ENCODE data around the gene ZNF317.

Gene ZNF317

GRCh38 chr19:9115307-9115813 lies 24.8 kb upstream of the ZNF317 start, which contains the start of gene OR7G1:
TSS of gene OR7G1 (minus strand) at chr19:9115763. CDS start at chr19:9115763, 0 bp downstream.
- Histone ChIP-seq H3K4me1 (ENCODE audit: insufficient read depth, low read length, severe bottlenecking) (no peaks in the 10 kb centered on the region), H3K9ac (ENCODE audit: low read length) (no peak within 1 kb of the TSS), H3K4me3 (ENCODE audit: low read depth, low read length, poor library complexity, severe bottlenecking) (no peak within 1 kb of the TSS), H3K79me2 (ENCODE audit: insufficient read depth, low read length) (no peaks in the 10 kb centered on the region), H3K9me3 (ENCODE audit: low read length) (no peaks in the 10 kb centered on the region), H2AFZ (ENCODE audit: low read length) (no peak within 1 kb of the TSS), H3K4me2 (ENCODE audit: low read length) (no peak within 1 kb of the TSS), H3K27me3 (ENCODE audit: insufficient read depth, low read length) (no peaks in the 10 kb centered on the region), H3K36me3 (ENCODE audit: insufficient read depth, low read length) (no peaks in the 10 kb centered on the region), H3K9me2 (ENCODE audit: low read depth, low read length) (no peaks in the 10 kb centered on the region), H4K20me1 (ENCODE audit: insufficient read depth, low read length) (no peaks in the 10 kb centered on the region), H3K27ac (ENCODE audit: low read depth, low read length, poor library complexity, severe bottlenecking) (no peak within 1 kb of the TSS), H3F3A (ENCODE audit: insufficient read depth, low read length) (no peaks in the 10 kb centered on the region)
- TF ChIP-seq EZH2 (IDR thresholded peaks at IDR 0.05; ENCODE audit: borderline replicate concordance, low read length) (no peak), CTCF (IDR thresholded peaks at IDR 0.05; ENCODE audit: low read length) (no peak)

- no peak overlapping the region for H3K27ac ChIP-seq (ENCODE audit: low read depth, low read length, poor library complexity, severe bottlenecking)
- H3K27me3 ChIP-seq (ENCODE audit: insufficient read depth, low read length) = no peaks in the 10 kb centered on the region
- no peak overlapping the region for H3K4me2 ChIP-seq (ENCODE audit: low read length)
- no peak overlapping the region for H3K4me3 ChIP-seq (ENCODE audit: low read depth, low read length, poor library complexity, severe bottlenecking)
- H4K20me1 ChIP-seq (ENCODE audit: insufficient read depth, low read length) = no peaks in the 10 kb centered on the region
- H3K9me3 ChIP-seq (ENCODE audit: low read length) = no peaks in the 10 kb centered on the region
- H3F3A ChIP-seq (ENCODE audit: insufficient read depth, low read length) = no peaks in the 10 kb centered on the region
- no peaks in the 10 kb centered on the region for H3K9me2 ChIP-seq (ENCODE audit: low read depth, low read length)
- no peaks in the 10 kb centered on the region for H3K36me3 ChIP-seq (ENCODE audit: insufficient read depth, low read length)
- H2AFZ ChIP-seq (ENCODE audit: low read length) = no peak overlapping the region
- no peaks in the 10 kb centered on the region for H3K4me1 ChIP-seq (ENCODE audit: insufficient read depth, low read length, severe bottlenecking)
- H3K79me2 ChIP-seq (ENCODE audit: insufficient read depth, low read length) = no peaks in the 10 kb centered on the region
- no peak overlapping the region for H3K9ac ChIP-seq (ENCODE audit: low read length)
- TF ChIP-seq CTCF (IDR thresholded peaks at IDR 0.05; ENCODE audit: low read length) (no peak), EZH2 (IDR thresholded peaks at IDR 0.05; ENCODE audit: borderline replicate concordance, low read length) (no peak)
Observed at GRCh38 chr19:9116547-9116946, 23.6 kb upstream of the ZNF317 start.

- Histone ChIP-seq H3K9me2 (ENCODE audit: low read depth, low read length) (no peaks in the 10 kb centered on the region), H3K27ac (ENCODE audit: low read depth, low read length, poor library complexity, severe bottlenecking) (no peak within 1 kb of the TSS), H3K27me3 (ENCODE audit: insufficient read depth, low read length) (no peaks in the 10 kb centered on the region; the same call in 1 of the 2 replicates), H3K79me2 (ENCODE audit: insufficient read depth, low read length) (no peaks in the 10 kb centered on the region), H4K20me1 (ENCODE audit: insufficient read depth, low read length) (no peaks in the 10 kb centered on the region), H3K9ac (ENCODE audit: low read length) (no peak within 1 kb of the TSS), H3K4me3 (ENCODE audit: low read depth, low read length, poor library complexity, severe bottlenecking) (no peak within 1 kb of the TSS), H3F3A (ENCODE audit: insufficient read depth, low read length) (no peaks in the 10 kb centered on the region), H3K4me1 (ENCODE audit: insufficient read depth, low read length, severe bottlenecking) (no peaks in the 10 kb centered on the region), H3K4me2 (ENCODE audit: low read length) (no peak within 1 kb of the TSS), H2AFZ (ENCODE audit: low read length) (no peak within 1 kb of the TSS), H3K36me3 (ENCODE audit: insufficient read depth, low read length) (no peaks in the 10 kb centered on the region), H3K9me3 (ENCODE audit: low read length) (no peaks in the 10 kb centered on the region)
- TF ChIP-seq EZH2 (IDR thresholded peaks at IDR 0.05; ENCODE audit: borderline replicate concordance, low read length) = no peak
- no peak for TF ChIP-seq CTCF (IDR thresholded peaks at IDR 0.05; ENCODE audit: low read length)
Observed at GRCh38 chr19:9126900-9127405, 13.2 kb upstream of the ZNF317 start, which contains the start of gene OR7G3. TSS of gene OR7G3 (minus strand) at chr19:9126950. CDS start at chr19:9126950, 0 bp downstream.

Data from OCI-LY1 (cell line).